ENCODE results near the gene INSC.

GRCh38 chr11:15170698-15171097 lies 56.0 kb downstream of the INSC start:
- TF ChIP-seq CBX5 (IDR thresholded peaks at IDR 0.05; ENCODE audit: low read depth, low read length) (no peak), GTF2F1 (IDR thresholded peaks at IDR 0.05; ENCODE audit: borderline replicate concordance, low read depth, low read length) (no peak), POLR2AphosphoS5 (IDR thresholded peaks at IDR 0.05; ENCODE audit: low read depth, low read length) (no peak), CTCF (IDR thresholded peaks at IDR 0.05; ENCODE audit: control extremely low read depth in 1 of 3, insufficient read depth in 1 of 3, low read depth in 1 of 3, low read length in 3 of 3) (no peak), ZNF274 (IDR thresholded peaks at IDR 0.05; ENCODE audit: borderline replicate concordance, extremely low read depth, low read length) (no peak), CREB1 (IDR thresholded peaks at IDR 0.05) (no peak), POLR2A (IDR thresholded peaks at IDR 0.05; ENCODE audit: control extremely low read depth in 1 of 2, low read depth in 2 of 2, low read length in 2 of 2) (no peak), ATF2 (IDR thresholded peaks at IDR 0.05; ENCODE audit: low read length) (no peak)
